ENCODE measurements around the gene EEF1AKMT1. TPM values are rescaled to one million over a fixed set of nuclear protein-coding genes. Genes with fewer than 3 reads are reported as not detected.

EEF1AKMT1 gene
- total RNA-seq, 4 donors from 2014 or later, result 8.2 to 23.7 (median 18.5) TPM

GRCh38 chr13:20788312-20788711 lies 14.6 kb upstream of the EEF1AKMT1 start:
- H3K36me3 ChIP-seq, result peaks cover 0 to 42% (median 3%) of the 10 kb centered on the region in 3 donors
- H3K9me3 ChIP-seq, result no peaks in the 10 kb centered on the region
- 91 to 100% methylated on average over 1 of the region's 1 CpG for WGBS, 2 donors

GRCh38 chr13:20787180-20787579 lies 13.4 kb upstream of the EEF1AKMT1 start:
- Histone ChIP-seq H3K9me3 (no peaks in the 10 kb centered on the region), H3K4me1 (no peaks in the 10 kb centered on the region), H3K4me3 (no peak overlapping the region), H3K27me3 (no peaks in the 10 kb centered on the region), H3K36me3 (peaks cover 0 to 53% (median 3%) of the 10 kb centered on the region in 3 donors), H3K27ac (no peak overlapping the region)
- WGBS, 2 donors, result 85 to 86% methylated on average over 5 of the region's 5 CpGs
- no peak for DNase-seq (ENCODE audit: low spot score in 2 of 2)
- TF ChIP-seq EP300 (IDR thresholded peaks at IDR 0.05) (no peak), POLR2A (IDR thresholded peaks at IDR 0.05) (no peak), CTCF (IDR thresholded peaks at IDR 0.05) (no peak)

More at GRCh38 chr13:20788312-20788711, 14.6 kb upstream of the EEF1AKMT1 start:
- H3K27me3 ChIP-seq, result no peaks in the 10 kb centered on the region
- H3K27ac ChIP-seq, result no peak overlapping the region
- no peak for DNase-seq (ENCODE audit: low spot score in 2 of 2)
- no peaks in the 10 kb centered on the region for H3K4me1 ChIP-seq
- no peak overlapping the region for H3K4me3 ChIP-seq
- no peak for TF ChIP-seq POLR2A (IDR thresholded peaks at IDR 0.05)
- no peak for TF ChIP-seq CTCF (IDR thresholded peaks at IDR 0.05)
- TF ChIP-seq EP300 (IDR thresholded peaks at IDR 0.05), result no peak

- peaks cover 0 to 49% (median 0%) of the 10 kb centered on the region in 3 donors for H3K36me3 ChIP-seq
- WGBS, 2 donors, result 90 to 93% methylated on average over 3 of the region's 3 CpGs
These were observed 8.5 kb upstream of the EEF1AKMT1 start for GRCh38 chr13:20782116-20782708.

GRCh38 chr13:20780317-20780716 lies 6.6 kb upstream of the EEF1AKMT1 start:
- WGBS, 2 donors, result 68 to 90% methylated on average over 1 of the region's 1 CpG
- DNase-seq (ENCODE audit: low spot score in 2 of 2), result no peak
- H3K36me3 ChIP-seq, result peaks cover 0 to 36% (median 0%) of the 10 kb centered on the region in 3 donors
- H3K27ac ChIP-seq, result no peak overlapping the region
- no peaks in the 10 kb centered on the region for H3K4me1 ChIP-seq
- TF ChIP-seq EP300 (IDR thresholded peaks at IDR 0.05) (no peak), CTCF (IDR thresholded peaks at IDR 0.05) (no peak), POLR2A (IDR thresholded peaks at IDR 0.05) (no peak)
- H3K9me3 ChIP-seq, result no peaks in the 10 kb centered on the region
- H3K4me3 ChIP-seq, result no peak overlapping the region
- H3K27me3 ChIP-seq, result no peaks in the 10 kb centered on the region

More at GRCh38 chr13:20782116-20782708, 8.5 kb upstream of the EEF1AKMT1 start:
- H3K27ac ChIP-seq, result no peak overlapping the region
- no peak overlapping the region for H3K4me3 ChIP-seq
- no peaks in the 10 kb centered on the region for H3K4me1 ChIP-seq
- no peaks in the 10 kb centered on the region for H3K27me3 ChIP-seq
- no peaks in the 10 kb centered on the region for H3K9me3 ChIP-seq
- TF ChIP-seq POLR2A (IDR thresholded peaks at IDR 0.05) (no peak), CTCF (IDR thresholded peaks at IDR 0.05) (no peak), EP300 (IDR thresholded peaks at IDR 0.05) (no peak)
- DNase-seq (ENCODE audit: low spot score in 2 of 2), result no peak

GRCh38 chr13:20779405-20779804 lies 5.6 kb upstream of the EEF1AKMT1 start:
- WGBS, 2 donors, result 87 to 94% methylated on average over 7 of the region's 7 CpGs
- Histone ChIP-seq H3K4me1 (no peaks in the 10 kb centered on the region), H3K9me3 (no peaks in the 10 kb centered on the region), H3K36me3 (peaks cover 0 to 27% (median 0%) of the 10 kb centered on the region in 3 donors), H3K27ac (no peak overlapping the region), H3K4me3 (no peak overlapping the region), H3K27me3 (no peaks in the 10 kb centered on the region)
- DNase-seq (ENCODE audit: low spot score in 2 of 2), result no peak
- TF ChIP-seq EP300 (IDR thresholded peaks at IDR 0.05) (no peak), CTCF (IDR thresholded peaks at IDR 0.05) (no peak)
